Neutrophil (primary cell): ENCODE measurements around the gene TBC1D22A.
A peak's percentile ranks its signal among the peaks of the same experiment; 100 is the strongest.

Source experiments
- H3K27ac ChIP-seq: fragments of 200-600 bp; sonication (generic); 2 replicates; pipeline ENCODE4 v1.5.1; 2016; ENCODE audit warnings: mild to moderate bottlenecking, moderate library complexity
- H3K27me3 ChIP-seq: fragments of 200-600 bp; sonication (generic); 2 replicates; pipeline ENCODE4 v1.6.0; 2016; ENCODE audit warnings: mild to moderate bottlenecking
- H3K36me3 ChIP-seq: fragments of 200-600 bp; sonication (generic); 2 replicates; pipeline ENCODE4 v1.5.1; 2017
- H3K4me1 ChIP-seq, 2 experiments: fragments of 200-600 bp in 1 of 2; sonication (generic) in 1 of 2; 1 replicate in 1 of 2; 2 replicates in 1 of 2; pipeline versions ENCODE4 v1.5.1 to v1.6.1; 2013 to 2016; ENCODE audit warnings: low read depth in 1 of 2, low read length in 1 of 2, mild to moderate bottlenecking in 1 of 2, moderate library complexity in 1 of 2; ENCODE audit not compliant: control insufficient read depth in 1 of 2, insufficient read depth in 1 of 2
- H3K4me3 ChIP-seq, 2 experiments: fragments of 200-600 bp in 1 of 2; sonication (generic) in 1 of 2; 1 replicate in 1 of 2; 2 replicates in 1 of 2; pipeline ENCODE4 v1.5.1; 2013 to 2016; ENCODE audit warnings: low read depth in 1 of 2, low read length in 1 of 2, mild to moderate bottlenecking in 1 of 2, moderate library complexity in 1 of 2
- H3K9me3 ChIP-seq: fragments of 200-600 bp; sonication (generic); 2 replicates; pipeline ENCODE4 v1.5.1; 2016
- CTCF ChIP-seq: fragments of 200-600 bp; sonication (generic); IDR thresholded peaks from 2 replicates; pipeline ENCODE4 v1.5.1; 2016; ENCODE audit warnings: antibody characterized with exemption

Gene TBC1D22A

GRCh38 chr22:46795140-46795539 lies 32.7 kb downstream of the TBC1D22A start:
- Histone ChIP-seq H3K27ac (no peak overlapping the region), H3K36me3 (peaks cover 77% of the 10 kb centered on the region), H3K9me3 (no peaks in the 10 kb centered on the region), H3K4me1 (peaks cover 3 to 7% of the 10 kb centered on the region in 2 experiments), H3K4me3 (no peak overlapping the region), H3K27me3 (no peaks in the 10 kb centered on the region)
- TF ChIP-seq CTCF = no peak

- Histone ChIP-seq H3K36me3 (peaks cover 84% of the 10 kb centered on the region), H3K27ac (no peak overlapping the region), H3K9me3 (no peaks in the 10 kb centered on the region), H3K4me3 (no peak overlapping the region), H3K4me1 (peaks cover under 1 to 3% of the 10 kb centered on the region in 2 experiments), H3K27me3 (no peaks in the 10 kb centered on the region)
- no peak for TF ChIP-seq CTCF
These were observed 33.6 kb downstream of the TBC1D22A start for GRCh38 chr22:46795845-46796565.

- Histone ChIP-seq H3K9me3 (no peaks in the 10 kb centered on the region), H3K4me3 (no peak overlapping the region), H3K4me1 (no peaks in the 10 kb centered on the region), H3K27ac (no peak overlapping the region), H3K36me3 (peaks cover 90% of the 10 kb centered on the region), H3K27me3 (no peaks in the 10 kb centered on the region)
- no peak for TF ChIP-seq CTCF
These were observed 34.2 kb downstream of the TBC1D22A start for GRCh38 chr22:46796566-46797195.

- H3K4me1 ChIP-seq = no peaks in the 10 kb centered on the region
- H3K9me3 ChIP-seq = no peaks in the 10 kb centered on the region
- TF ChIP-seq CTCF = no peak
- H3K27me3 ChIP-seq = no peaks in the 10 kb centered on the region
- H3K4me3 ChIP-seq = no peak overlapping the region
- peak overlapping the region; percentile 10 for H3K27ac ChIP-seq
- H3K36me3 ChIP-seq = peaks cover 96% of the 10 kb centered on the region
These were observed 34.9 kb downstream of the TBC1D22A start for GRCh38 chr22:46797355-46797754.

- Histone ChIP-seq H3K4me3 (no peak overlapping the region), H3K27ac (no peak overlapping the region), H3K4me1 (peaks cover under 1 to 1% of the 10 kb centered on the region in 2 experiments), H3K27me3 (no peaks in the 10 kb centered on the region), H3K36me3 (peaks cover 89% of the 10 kb centered on the region), H3K9me3 (no peaks in the 10 kb centered on the region)
- no peak for TF ChIP-seq CTCF
These were observed 35.6 kb downstream of the TBC1D22A start for GRCh38 chr22:46798041-46798365.
